Osteocyte (in vitro differentiated cells): Measurements from ENCODE around the gene OVOL3. TPM values are rescaled to one million over a fixed set of nuclear protein-coding genes. Genes with fewer than 3 reads are reported as not detected.

Experiments
- DNase-seq: peaks from one replicate; pipeline ENCODE4 v3.0.0; 2021; ENCODE audit warnings: mixed read lengths; ENCODE audit not compliant: unreplicated experiment; ENCODE audit errors: extremely low spot score
- H3K27ac Mint-ChIP-seq: one replicate; pipeline ENCODE4 v1.8.0; 2021; ENCODE audit warnings: mild to moderate bottlenecking, mixed read lengths; ENCODE audit not compliant: unreplicated experiment
- H3K27me3 Mint-ChIP-seq: one replicate; pipeline ENCODE4 v1.8.0; 2021; ENCODE audit warnings: mixed read lengths; ENCODE audit not compliant: unreplicated experiment
- H3K36me3 Mint-ChIP-seq: one replicate; pipeline ENCODE4 v1.8.0; 2021; ENCODE audit warnings: mixed read lengths; ENCODE audit not compliant: unreplicated experiment
- H3K4me1 Mint-ChIP-seq: one replicate; pipeline ENCODE4 v1.8.0; 2021; ENCODE audit warnings: mixed read lengths; ENCODE audit not compliant: unreplicated experiment
- H3K4me3 Mint-ChIP-seq: one replicate; pipeline ENCODE4 v1.8.0; 2021; ENCODE audit warnings: mild to moderate bottlenecking, moderate library complexity, mixed read lengths; ENCODE audit not compliant: unreplicated experiment
- H3K9me3 Mint-ChIP-seq: one replicate; pipeline ENCODE4 v1.8.0; 2021; ENCODE audit warnings: mixed read lengths; ENCODE audit not compliant: unreplicated experiment
- CTCF ChIP-seq: fragments of 200-600 bp; sonication (generic); IDR thresholded peaks from 2 replicates; pipeline ENCODE4 v1.5.0; 2021; ENCODE audit warnings: antibody characterized with exemption, mild to moderate bottlenecking, moderate library complexity
- total RNA-seq: library from RNA; stranded (reverse); gene quantifications from 2 replicates; pipeline ENCODE4 v1.2.1, GENCODE V29; 2021

OVOL3 gene
- total RNA-seq, 1 donor from 2014 or later = not detected

- TF ChIP-seq CTCF = no peak
Measured at GRCh38 chr19:36151144-36152018, 40.4 kb downstream of the OVOL3 start.

GRCh38 chr19:36152019-36152351 is 41.0 kb downstream of the OVOL3 start:
- Mint-ChIP-seq H3K4me1 (no peaks in the 10 kb centered on the region), H3K4me3 (no peak overlapping the region), H3K27ac (no peak overlapping the region), H3K27me3 (no peaks in the 10 kb centered on the region), H3K36me3 (peaks cover 34% of the 10 kb centered on the region), H3K9me3 (no peaks in the 10 kb centered on the region)
- DNase-seq = no peak
- no peak for TF ChIP-seq CTCF

More at GRCh38 chr19:36151144-36152018, 40.4 kb downstream of the OVOL3 start:
- Mint-ChIP-seq H3K4me1 (no peaks in the 10 kb centered on the region), H3K4me3 (no peak overlapping the region), H3K27ac (no peak overlapping the region), H3K27me3 (no peaks in the 10 kb centered on the region), H3K9me3 (no peaks in the 10 kb centered on the region), H3K36me3 (peaks cover 40% of the 10 kb centered on the region)
- no peak for DNase-seq

- Mint-ChIP-seq H3K4me3 (no peak within 1 kb of the TSS), H3K36me3 (peaks cover 31% of the 10 kb centered on the region), H3K27me3 (no peaks in the 10 kb centered on the region), H3K4me1 (no peaks in the 10 kb centered on the region), H3K9me3 (no peaks in the 10 kb centered on the region), H3K27ac (no peak within 1 kb of the TSS)
- no peak for DNase-seq
- TF ChIP-seq CTCF = no peak
Measured at GRCh38 chr19:36152352-36153091, 41.6 kb downstream of the OVOL3 start, which contains the start of gene COX7A1. Gene COX7A1, minus strand, starts transcription at chr19:36152447. Its CDS starts 40 bp downstream, at chr19:36152407.

GRCh38 chr19:36153126-36153525 is 42.2 kb downstream of the OVOL3 start:
- H3K27ac Mint-ChIP-seq = no peak overlapping the region
- no peak for DNase-seq
- no peak for TF ChIP-seq CTCF
- H3K36me3 Mint-ChIP-seq = peaks cover 26% of the 10 kb centered on the region
- no peak overlapping the region for H3K4me3 Mint-ChIP-seq
- no peaks in the 10 kb centered on the region for H3K4me1 Mint-ChIP-seq
- no peaks in the 10 kb centered on the region for H3K27me3 Mint-ChIP-seq
- H3K9me3 Mint-ChIP-seq = no peaks in the 10 kb centered on the region
